Measurements from ENCODE around the gene PRPF31.

- TF ChIP-seq, protein P1, sequence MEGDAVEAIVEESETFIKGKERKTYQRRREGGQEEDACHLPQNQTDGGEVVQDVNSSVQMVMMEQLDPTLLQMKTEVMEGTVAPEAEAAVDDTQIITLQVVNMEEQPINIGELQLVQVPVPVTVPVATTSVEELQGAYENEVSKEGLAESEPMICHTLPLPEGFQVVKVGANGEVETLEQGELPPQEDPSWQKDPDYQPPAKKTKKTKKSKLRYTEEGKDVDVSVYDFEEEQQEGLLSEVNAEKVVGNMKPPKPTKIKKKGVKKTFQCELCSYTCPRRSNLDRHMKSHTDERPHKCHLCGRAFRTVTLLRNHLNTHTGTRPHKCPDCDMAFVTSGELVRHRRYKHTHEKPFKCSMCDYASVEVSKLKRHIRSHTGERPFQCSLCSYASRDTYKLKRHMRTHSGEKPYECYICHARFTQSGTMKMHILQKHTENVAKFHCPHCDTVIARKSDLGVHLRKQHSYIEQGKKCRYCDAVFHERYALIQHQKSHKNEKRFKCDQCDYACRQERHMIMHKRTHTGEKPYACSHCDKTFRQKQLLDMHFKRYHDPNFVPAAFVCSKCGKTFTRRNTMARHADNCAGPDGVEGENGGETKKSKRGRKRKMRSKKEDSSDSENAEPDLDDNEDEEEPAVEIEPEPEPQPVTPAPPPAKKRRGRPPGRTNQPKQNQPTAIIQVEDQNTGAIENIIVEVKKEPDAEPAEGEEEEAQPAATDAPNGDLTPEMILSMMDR (IDR thresholded peaks at IDR 0.05; ENCODE audit: insufficient read depth, low read length) = no peak
- no peak for TF ChIP-seq SPI1 (IDR thresholded peaks at IDR 0.05; ENCODE audit: borderline replicate concordance, low read depth)
- TF ChIP-seq REST (IDR thresholded peaks at IDR 0.05; ENCODE audit: insufficient replicate concordance, low read depth) = no peak
Observed at GRCh38 chr19:54094426-54095000, 21.0 kb upstream of the PRPF31 start.

Measured in HL-60 (cell line).